ENCODE results near the gene LHX3. TPM values are rescaled to one million over a fixed set of nuclear protein-coding genes. Genes with fewer than 3 reads are reported as not detected.

Gene LHX3
- total RNA-seq, 2 experiments from 2014 or later: not detected

DNA sequence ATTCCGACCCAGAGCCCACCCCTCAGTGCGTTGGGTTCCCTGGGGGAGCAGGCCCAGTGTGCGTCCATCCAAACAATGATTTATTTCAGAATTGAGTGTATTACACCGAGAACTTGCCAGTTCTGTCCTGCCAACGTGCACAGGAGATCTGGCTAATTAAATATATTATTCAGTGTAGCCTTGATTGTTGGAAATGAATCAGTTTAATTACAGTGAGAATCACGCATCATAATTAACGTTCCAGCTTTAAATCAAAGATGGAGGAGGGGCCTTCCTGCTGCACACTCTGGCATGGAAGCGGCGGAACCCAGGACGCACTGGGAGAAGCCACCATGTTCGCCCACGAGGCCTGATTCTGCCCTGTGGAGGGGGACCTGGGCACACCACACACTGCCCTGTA lies 55.6 kb downstream of the LHX3 start:
- ChIA-PET POLR2A (no interaction called here), CTCF (interaction anchor here (0.6 kb wide), 1 partner anchor 183 kb away, joined by 3 read pairs; no protein-coding TSS in a partner anchor)

DNA sequence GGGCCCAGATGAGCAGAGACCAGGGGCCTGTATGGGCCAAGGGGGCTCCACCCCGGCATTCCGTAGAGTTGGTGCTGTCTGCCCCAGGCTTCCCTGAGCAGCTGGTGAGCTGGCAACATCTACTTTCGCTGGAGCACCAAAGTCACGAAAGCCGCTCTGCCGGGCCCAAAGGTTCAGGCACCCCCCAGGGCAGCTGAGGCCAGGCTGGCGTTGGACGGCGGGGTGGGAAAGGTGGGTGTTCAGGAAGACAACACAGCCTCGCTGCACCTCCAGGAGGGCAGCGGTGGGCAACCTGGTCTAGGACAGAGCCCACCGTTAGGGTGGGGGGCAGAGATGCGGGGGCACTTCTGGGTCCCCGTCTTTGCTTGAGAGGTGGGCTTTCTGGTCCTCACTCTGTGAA lies 56.2 kb downstream of the LHX3 start:
- POLR2A ChIA-PET: no interaction called here
- CTCF ChIA-PET: no interaction called here

DNA sequence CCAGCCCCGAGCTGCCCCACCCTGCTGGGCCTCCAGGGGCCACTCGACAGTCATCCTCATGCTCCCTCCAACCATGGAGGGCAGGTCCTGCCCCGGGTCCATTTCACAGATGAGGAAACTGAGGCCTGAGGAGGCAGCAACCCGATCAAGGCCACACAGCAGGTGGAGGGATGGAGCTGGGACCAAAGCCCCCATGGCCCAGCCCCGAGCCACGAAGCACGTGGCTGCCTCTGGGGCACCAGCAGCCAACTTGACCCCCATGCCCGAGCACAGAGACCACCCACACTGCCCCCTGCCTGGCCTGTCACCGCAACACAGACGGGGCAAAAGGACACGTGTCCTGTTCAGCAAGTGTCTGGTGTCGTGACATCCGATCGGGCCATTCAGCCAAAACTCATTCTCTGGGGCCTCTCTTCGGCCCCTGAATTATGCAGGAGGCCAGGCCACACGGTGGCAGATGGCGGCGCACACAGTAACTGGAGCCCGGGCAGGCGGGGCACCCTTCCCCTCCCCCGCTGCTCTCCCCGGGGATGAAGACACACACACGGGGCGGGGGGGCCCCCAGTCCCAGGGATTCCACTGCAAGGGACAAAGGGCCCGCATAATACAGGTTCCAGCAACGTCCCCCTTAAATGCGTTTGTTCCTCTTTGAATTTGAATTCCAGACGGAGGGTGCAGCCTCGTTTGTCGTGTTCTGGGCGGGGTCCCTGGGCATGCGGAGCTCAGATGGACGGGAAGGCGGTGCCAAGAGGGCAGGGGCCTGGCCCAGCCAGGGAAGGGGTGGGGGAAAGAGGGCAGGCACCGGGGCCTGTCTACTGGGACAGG lies 56.8 kb downstream of the LHX3 start:
- POLR2A ChIA-PET: no interaction called here
- CTCF ChIA-PET: no interaction called here

DNA sequence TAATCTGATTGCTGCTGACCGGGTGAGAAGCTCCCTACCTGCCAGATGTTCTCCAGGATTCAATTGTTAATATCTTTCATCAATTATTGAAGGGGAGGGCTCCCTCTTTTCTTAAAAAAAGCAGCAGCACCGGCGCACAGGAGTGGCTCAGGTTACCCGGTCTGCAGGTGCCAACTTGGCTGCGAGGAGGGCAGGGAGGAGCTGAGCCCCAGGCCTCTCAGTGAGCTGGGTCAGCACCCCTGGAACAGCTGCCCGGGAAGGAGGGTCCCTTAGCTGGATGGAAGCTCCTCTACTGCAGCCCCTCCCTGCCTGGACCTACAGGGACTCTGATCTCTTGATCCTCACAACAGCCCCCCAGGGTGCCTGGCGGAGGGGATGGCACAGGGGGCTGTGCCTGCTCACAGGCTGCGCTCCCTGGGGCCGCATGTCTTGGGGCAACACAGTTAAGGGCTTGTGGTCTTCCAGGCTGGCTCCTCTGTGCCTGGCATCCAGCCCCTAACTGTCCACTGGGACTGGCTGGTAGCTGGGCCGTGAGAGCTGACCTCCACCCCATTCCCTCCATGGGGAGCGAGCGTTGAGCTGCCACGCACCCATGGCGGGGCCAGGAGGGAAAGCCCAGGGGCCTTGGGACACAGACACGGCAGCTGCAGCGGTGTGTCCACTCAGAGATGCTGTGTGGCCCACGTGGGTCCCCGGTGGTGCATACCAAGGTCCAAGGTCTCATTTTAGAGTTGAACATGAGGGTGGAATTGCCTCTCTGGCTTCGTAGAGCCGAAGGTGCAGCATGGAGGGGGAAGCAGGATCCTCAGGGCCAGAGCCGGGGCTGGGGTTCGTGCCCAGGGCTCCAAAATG lies 57.7 kb downstream of the LHX3 start:
- POLR2A ChIA-PET: no interaction called here
- CTCF ChIA-PET: no interaction called here

Other genes with a start within 250 kb of the LHX3 start
- 10 to 100 TPM; 33.5 to 34.3 TPM for gene UBAC1, start 243.8 kb downstream of the LHX3 start, total RNA-seq
- gene NACC2, start 109.8 kb downstream of the LHX3 start, total RNA-seq: 1 to 10 TPM; 8.4 to 8.5 TPM
- gene TMEM250, start 86.3 kb downstream of the LHX3 start, total RNA-seq: 10 to 100 TPM; 40.6 to 41.7 TPM
- 10 to 100 TPM; 17.8 to 18.2 TPM for gene QSOX2, start 40.7 kb upstream of the LHX3 start, total RNA-seq
- gene CCDC187, start 99.0 kb upstream of the LHX3 start, total RNA-seq: not detected
- 1 to 10 TPM; 7.5 to 8.6 TPM for gene GPSM1, start 122.4 kb upstream of the LHX3 start, total RNA-seq
- gene DNLZ, start 158.6 kb upstream of the LHX3 start, total RNA-seq: 10 to 100 TPM; 29.6 to 31.8 TPM
- gene CARD9, start 168.5 kb upstream of the LHX3 start, total RNA-seq: 1 to 10 TPM; 1.8 to 2.7 TPM
- gene SNAPC4, start 195.0 kb upstream of the LHX3 start, total RNA-seq: 10 to 100 TPM; 23.4 to 24.5 TPM
- 10 to 100 TPM; 55.7 to 55.8 TPM for gene ENTR1, start 205.5 kb upstream of the LHX3 start, total RNA-seq
- 100 to 1,000 TPM; 117 to 120 TPM for gene PMPCA, start 205.5 kb upstream of the LHX3 start, total RNA-seq
- 10 to 100 TPM; 15.9 to 16.5 TPM for gene INPP5E, start 234.7 kb upstream of the LHX3 start, total RNA-seq

Measured in activated CD8-positive, alpha-beta memory T cell treated with anti-CD3 and anti-CD28 coated beads for 36 hours (primary cell).